Jurkat, Clone E6-1 (cell line): ENCODE measurements around the gene KCNJ4.

Experiments
- DNase-seq: peaks from one replicate; pipeline ENCODE4 v3.0.0-alpha.2; 2011; ENCODE audit warnings: low read depth, low spot score
- H3K4me3 ChIP-seq: 2 replicates; pipeline ENCODE4 v1.5.1; 2011; ENCODE audit warnings: mild to moderate bottlenecking, low read length, control low read depth, moderate library complexity

The KCNJ4 gene

GRCh38 chr22:38437416-38437815 lies 17.6 kb downstream of the KCNJ4 start:
- no peak for DNase-seq
- H3K4me3 ChIP-seq, result no peak overlapping the region

GRCh38 chr22:38436629-38437395 lies 18.2 kb downstream of the KCNJ4 start:
- no peak overlapping the region for H3K4me3 ChIP-seq
- DNase-seq, result no peak

- no peak for DNase-seq
These were observed 19.0 kb downstream of the KCNJ4 start for GRCh38 chr22:38435965-38436364.

GRCh38 chr22:38435010-38435409 lies 20.0 kb downstream of the KCNJ4 start:
- H3K4me3 ChIP-seq, result no peak overlapping the region
- DNase-seq, result no peak

More at GRCh38 chr22:38435965-38436364, 19.0 kb downstream of the KCNJ4 start:
- no peak overlapping the region for H3K4me3 ChIP-seq

- DNase-seq, result no peak
- no peak overlapping the region for H3K4me3 ChIP-seq
These were observed 21.1 kb downstream of the KCNJ4 start for GRCh38 chr22:38433871-38434270.

- no peak overlapping the region for H3K4me3 ChIP-seq
- no peak for DNase-seq
These were observed 22.7 kb downstream of the KCNJ4 start for GRCh38 chr22:38432264-38432663.

- no peak overlapping the region for H3K4me3 ChIP-seq
These were observed 23.6 kb downstream of the KCNJ4 start for GRCh38 chr22:38431266-38432010.

GRCh38 chr22:38429499-38430068 lies 25.4 kb downstream of the KCNJ4 start:
- no peak for DNase-seq
- H3K4me3 ChIP-seq, result no peak overlapping the region

More at GRCh38 chr22:38431266-38432010, 23.6 kb downstream of the KCNJ4 start:
- no peak for DNase-seq

GRCh38 chr22:38428714-38429113 lies 26.3 kb downstream of the KCNJ4 start:
- DNase-seq, result no peak
- H3K4me3 ChIP-seq, result no peak overlapping the region

GRCh38 chr22:38427940-38428339 lies 27.1 kb downstream of the KCNJ4 start:
- DNase-seq, result no peak
- no peak overlapping the region for H3K4me3 ChIP-seq

GRCh38 chr22:38427465-38427864 lies 27.5 kb downstream of the KCNJ4 start:
- no peak for DNase-seq
- no peak overlapping the region for H3K4me3 ChIP-seq

GRCh38 chr22:38426628-38427027 lies 28.4 kb downstream of the KCNJ4 start:
- no peak for DNase-seq
- H3K4me3 ChIP-seq, result no peak overlapping the region

GRCh38 chr22:38424525-38425080 lies 30.4 kb downstream of the KCNJ4 start:
- no peak overlapping the region for H3K4me3 ChIP-seq

GRCh38 chr22:38423512-38424503 lies 31.2 kb downstream of the KCNJ4 start:
- DNase-seq, result no peak
- no peak overlapping the region for H3K4me3 ChIP-seq

More at GRCh38 chr22:38424525-38425080, 30.4 kb downstream of the KCNJ4 start:
- no peak for DNase-seq

GRCh38 chr22:38422611-38423511 lies 32.1 kb downstream of the KCNJ4 start:
- DNase-seq, result no peak
- H3K4me3 ChIP-seq, result no peak overlapping the region

GRCh38 chr22:38420734-38421133 lies 34.3 kb downstream of the KCNJ4 start:
- H3K4me3 ChIP-seq, result no peak overlapping the region
- no peak for DNase-seq

GRCh38 chr22:38419858-38420160 lies 35.2 kb downstream of the KCNJ4 start:
- no peak for DNase-seq
- no peak overlapping the region for H3K4me3 ChIP-seq
